ENCODE measurements around the gene HNF4A. TPM values are rescaled to one million over a fixed set of nuclear protein-coding genes. Genes with fewer than 3 reads are reported as not detected.
A peak's percentile ranks its signal among the peaks of the same experiment; 100 is the strongest.

HNF4A gene
- total and polyA plus RNA-seq, 11 donors = 0.03 TPM; not detected in 10

- Histone ChIP-seq H3K36me3 (no peaks in the 10 kb centered on the region), H3K9me3 (no peaks in the 10 kb centered on the region), H3K27ac (no peak overlapping the region), H3K4me1 (no peaks in the 10 kb centered on the region), H3K4me3 (no peak overlapping the region), H3K27me3 (peaks cover 0 to 17% (median 4%) of the 10 kb centered on the region in 9 donors)
- no peak for ATAC-seq
- TF ChIP-seq CTCF (IDR thresholded peaks at IDR 0.05) (no peak), POLR2A (IDR thresholded peaks at IDR 0.05) (no peak)
- WGBS, 4 donors = 76 to 87% (median 82%) methylated on average over 2 of the region's 2 CpGs
- intact Hi-C loops (cut with DNase I) = loop anchor here in 1 of 10 donors (1.0 kb wide), 1 partner anchor 15 kb away; no protein-coding TSS in a partner anchor
- no peak for DNase-seq
These were observed 70.4 kb downstream of the HNF4A start for GRCh38 chr20:44425923-44426322.

DNA sequence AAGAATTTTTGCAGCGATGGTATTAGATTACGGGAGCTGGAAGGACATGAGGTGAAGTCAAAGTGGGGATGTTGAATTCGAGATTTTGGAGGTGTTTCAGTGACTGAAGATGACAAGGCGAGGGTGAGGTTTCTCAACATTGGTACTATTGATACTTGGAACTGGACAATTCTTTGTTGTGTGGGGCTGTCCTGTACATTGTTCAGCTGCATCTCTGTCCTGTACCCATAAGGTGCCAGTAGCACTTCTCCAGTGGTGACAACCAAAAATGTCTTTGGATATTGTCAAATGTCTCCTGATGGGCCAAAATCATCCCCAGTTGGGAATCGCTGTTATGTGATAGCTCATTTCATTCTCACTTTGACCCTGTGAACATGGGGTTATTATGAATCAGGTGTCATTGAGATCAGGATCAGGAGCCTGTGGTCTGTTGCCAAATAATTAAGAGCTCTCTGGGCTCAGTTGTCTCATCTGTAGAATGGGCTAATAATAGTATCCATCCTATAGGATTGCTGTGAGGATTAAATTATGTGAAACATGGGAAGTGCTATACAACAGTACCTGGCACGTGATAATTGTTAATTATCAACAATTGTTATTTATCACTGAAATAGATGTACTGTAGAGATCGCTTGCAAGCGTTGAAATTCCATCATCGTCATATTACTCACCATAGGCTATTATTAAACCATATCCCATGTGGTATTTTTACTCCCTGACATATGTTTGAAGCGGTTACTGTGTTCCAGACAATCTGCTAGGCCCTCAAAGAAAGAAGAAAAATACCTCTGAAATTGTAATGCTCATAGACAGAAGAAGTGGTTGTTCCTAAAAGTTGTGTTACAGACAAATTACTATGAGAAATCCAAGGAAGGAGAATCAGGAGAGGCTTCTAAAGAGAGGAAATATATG, 71.6 kb downstream of the HNF4A start:
- WGBS, 4 donors = 72 to 79% (median 74%) methylated on average over 10 of the region's 10 CpGs
- TF ChIP-seq CTCF (IDR thresholded peaks at IDR 0.05) (no peak), POLR2A (IDR thresholded peaks at IDR 0.05) (no peak)
- no peaks in the 10 kb centered on the region for H3K36me3 ChIP-seq
- H3K27me3 ChIP-seq = peaks cover 0 to 21% (median 4%) of the 10 kb centered on the region in 9 donors
- no peaks in the 10 kb centered on the region for H3K4me1 ChIP-seq
- no peaks in the 10 kb centered on the region for H3K9me3 ChIP-seq
- no peak for DNase-seq
- intact Hi-C loops (cut with DNase I) = no loop called here
- no peak overlapping the region for H3K27ac ChIP-seq
- H3K4me3 ChIP-seq = no peak overlapping the region
- no peak for ATAC-seq

- H3K4me1 ChIP-seq = no peaks in the 10 kb centered on the region
- no peak overlapping the region for H3K27ac ChIP-seq
- no peak overlapping the region for H3K4me3 ChIP-seq
- DNase-seq (no peak), ATAC-seq (no peak)
- H3K9me3 ChIP-seq = no peaks in the 10 kb centered on the region
- TF ChIP-seq POLR2A (IDR thresholded peaks at IDR 0.05) (no peak), CTCF (IDR thresholded peaks at IDR 0.05) (no peak)
- intact Hi-C loops (cut with DNase I) = no loop called here
- no peaks in the 10 kb centered on the region for H3K36me3 ChIP-seq
- peaks cover 0 to 22% (median 3%) of the 10 kb centered on the region in 9 donors for H3K27me3 ChIP-seq
- WGBS, 4 donors = 83 to 87% (median 85%) methylated on average over 3 of the region's 3 CpGs
These were observed 72.3 kb downstream of the HNF4A start for GRCh38 chr20:44427804-44428173.

DNA sequence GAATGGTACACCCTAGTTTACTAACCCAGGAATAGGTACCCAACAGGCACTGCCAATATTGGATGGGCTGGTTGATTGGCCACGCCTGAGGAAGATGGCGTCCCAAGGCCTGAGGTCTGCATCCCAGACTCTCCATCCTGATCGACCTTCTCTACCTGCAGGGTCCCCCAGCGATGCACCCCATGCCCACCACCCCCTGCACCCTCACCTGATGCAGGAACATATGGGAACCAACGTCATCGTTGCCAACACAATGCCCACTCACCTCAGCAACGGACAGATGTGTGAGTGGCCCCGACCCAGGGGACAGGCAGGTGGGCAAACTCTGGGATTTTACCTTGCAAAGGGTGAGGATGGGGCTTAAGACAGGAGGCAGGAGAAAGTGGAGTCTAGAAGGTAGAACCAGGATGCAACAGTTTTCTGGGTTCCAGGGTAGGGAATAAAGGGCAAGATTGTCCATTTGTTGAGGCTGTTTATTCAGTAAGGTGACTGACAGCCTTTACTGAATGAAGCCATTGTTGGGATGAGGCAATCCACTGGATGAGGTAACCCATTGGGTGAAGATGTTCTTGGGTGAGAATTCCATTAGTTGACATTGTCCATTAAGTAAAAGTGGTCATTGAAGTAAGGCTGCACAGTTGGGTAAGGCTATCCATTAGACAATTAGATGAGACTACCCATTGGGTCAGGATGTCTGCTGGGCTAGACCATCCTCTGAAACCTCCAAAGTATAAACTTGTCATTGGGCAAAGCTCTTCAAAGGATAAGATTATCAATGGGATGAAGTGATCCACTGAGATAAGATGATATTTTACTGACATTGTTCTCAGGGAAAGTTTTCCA, 72.9 kb downstream of the HNF4A start:
- intact Hi-C loops (cut with DNase I) = no loop called here
- no peak for ATAC-seq
- no peak overlapping the region for H3K4me3 ChIP-seq
- TF ChIP-seq CTCF (IDR thresholded peaks at IDR 0.05) (no peak), POLR2A (IDR thresholded peaks at IDR 0.05) (no peak)
- no peak overlapping the region for H3K27ac ChIP-seq
- no peaks in the 10 kb centered on the region for H3K4me1 ChIP-seq
- WGBS, 4 donors = 84 to 89% (median 87%) methylated on average over 8 of the region's 8 CpGs
- peaks cover 0 to 16% (median 3%) of the 10 kb centered on the region in 9 donors for H3K27me3 ChIP-seq
- no peaks in the 10 kb centered on the region for H3K36me3 ChIP-seq
- no peaks in the 10 kb centered on the region for H3K9me3 ChIP-seq
- DNase-seq = peak in 1 of 5 donors; percentile 5
